ENCODE results near the gene CCDC78. TPM values are rescaled to one million over a fixed set of nuclear protein-coding genes. Genes with fewer than 3 reads are reported as not detected.

The CCDC78 gene
- total RNA-seq, 1 experiment from 2014 or later = 20.2 TPM

DNA sequence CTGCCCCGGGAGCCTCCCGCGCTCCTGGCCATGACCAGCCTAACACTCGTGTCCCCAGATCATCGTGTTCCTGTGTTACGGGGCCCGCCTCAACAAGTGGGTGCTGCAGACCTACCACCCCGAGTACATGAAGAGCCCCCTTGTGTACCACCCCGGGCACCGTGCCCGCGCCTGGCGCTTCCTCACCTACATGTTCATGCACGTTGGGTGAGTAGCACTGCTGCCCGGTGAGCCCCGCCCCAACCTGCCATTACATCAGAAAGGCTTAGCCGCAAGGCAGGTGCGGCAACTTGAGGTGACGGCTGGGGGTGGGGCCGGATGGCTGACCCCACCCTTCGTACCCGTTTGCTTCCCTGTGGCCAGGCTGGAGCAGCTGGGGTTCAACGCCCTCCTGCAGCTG lies 49.3 kb downstream of the CCDC78 start:
- TF ChIP-seq ZNF121 (CRISPR knock-in tag; IDR thresholded peaks at IDR 0.05) (no peak), FOXK1 (CRISPR knock-in tag; IDR thresholded peaks at IDR 0.05) (no peak), HMGA2 (CRISPR knock-in tag; IDR thresholded peaks at IDR 0.05) (no peak)
- TF ChIP-seq, protein P1, sequence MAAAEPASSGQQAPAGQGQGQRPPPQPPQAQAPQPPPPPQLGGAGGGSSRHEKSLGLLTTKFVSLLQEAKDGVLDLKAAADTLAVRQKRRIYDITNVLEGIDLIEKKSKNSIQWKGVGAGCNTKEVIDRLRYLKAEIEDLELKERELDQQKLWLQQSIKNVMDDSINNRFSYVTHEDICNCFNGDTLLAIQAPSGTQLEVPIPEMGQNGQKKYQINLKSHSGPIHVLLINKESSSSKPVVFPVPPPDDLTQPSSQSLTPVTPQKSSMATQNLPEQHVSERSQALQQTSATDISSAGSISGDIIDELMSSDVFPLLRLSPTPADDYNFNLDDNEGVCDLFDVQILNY (CRISPR knock-in tag; IDR thresholded peaks at IDR 0.05) = no peak
- TF ChIP-seq, protein P2, sequence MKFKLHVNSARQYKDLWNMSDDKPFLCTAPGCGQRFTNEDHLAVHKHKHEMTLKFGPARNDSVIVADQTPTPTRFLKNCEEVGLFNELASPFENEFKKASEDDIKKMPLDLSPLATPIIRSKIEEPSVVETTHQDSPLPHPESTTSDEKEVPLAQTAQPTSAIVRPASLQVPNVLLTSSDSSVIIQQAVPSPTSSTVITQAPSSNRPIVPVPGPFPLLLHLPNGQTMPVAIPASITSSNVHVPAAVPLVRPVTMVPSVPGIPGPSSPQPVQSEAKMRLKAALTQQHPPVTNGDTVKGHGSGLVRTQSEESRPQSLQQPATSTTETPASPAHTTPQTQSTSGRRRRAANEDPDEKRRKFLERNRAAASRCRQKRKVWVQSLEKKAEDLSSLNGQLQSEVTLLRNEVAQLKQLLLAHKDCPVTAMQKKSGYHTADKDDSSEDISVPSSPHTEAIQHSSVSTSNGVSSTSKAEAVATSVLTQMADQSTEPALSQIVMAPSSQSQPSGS (CRISPR knock-in tag; IDR thresholded peaks at IDR 0.05; ENCODE audit: borderline replicate concordance, low read depth) = no peak
- TF ChIP-seq, protein P3, sequence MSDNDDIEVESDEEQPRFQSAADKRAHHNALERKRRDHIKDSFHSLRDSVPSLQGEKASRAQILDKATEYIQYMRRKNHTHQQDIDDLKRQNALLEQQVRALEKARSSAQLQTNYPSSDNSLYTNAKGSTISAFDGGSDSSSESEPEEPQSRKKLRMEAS (CRISPR knock-in tag; IDR thresholded peaks at IDR 0.05) = no peak
- CTCF ChIA-PET = interaction anchor here (0.5 to 2.8 kb wide), 8 partner anchors 9 to 1240 kb away, joined by 3 to 11 read pairs (median 6); partner anchors contain the start of gene RHOT2
- Mint-ChIP-seq H3K4me1 (peaks cover 24% of the 10 kb centered on the region), H3K27ac (no peak overlapping the region), H3K36me3 (peaks cover 14% of the 10 kb centered on the region), H3K27me3 (ENCODE audit: low read depth) (no peaks in the 10 kb centered on the region), H3K9me3 (no peaks in the 10 kb centered on the region), H3K4me3 (no peak overlapping the region; the same call in 1 of the 2 replicates)
- no peak for DNase-seq (ENCODE audit: low spot score)
- POLR2A ChIA-PET = interaction anchor here (1.1 kb wide), 1 partner anchor 92 kb away, joined by 3 read pairs; no protein-coding TSS in a partner anchor
- no peak for ATAC-seq

DNA sequence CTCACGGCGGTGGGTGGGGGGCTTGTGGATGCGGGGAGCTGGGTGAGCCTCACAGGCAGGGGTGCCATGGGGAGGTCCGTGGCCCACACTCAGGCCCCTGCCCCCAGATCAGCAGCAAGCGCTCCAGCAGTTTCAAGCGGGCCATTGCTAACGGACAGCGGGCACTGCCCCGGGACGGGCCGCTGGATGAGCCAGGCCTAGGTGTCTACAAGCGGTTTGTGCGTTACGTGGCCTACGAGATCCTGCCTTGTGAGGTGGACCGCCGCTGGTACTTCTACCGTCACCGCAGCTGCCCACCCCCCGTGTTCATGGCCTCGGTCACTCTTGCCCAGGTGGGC lies 49.7 kb downstream of the CCDC78 start:
- ChIA-PET CTCF (interaction anchor here (0.5 to 2.8 kb wide), 12 partner anchors 9 to 1240 kb away, joined by 3 to 16 read pairs (median 6); partner anchors contain the start of genes RHOT2, WDR24 and WDR90), POLR2A (interaction anchor here (1.1 kb wide), 1 partner anchor 91 kb away, joined by 3 read pairs; no protein-coding TSS in a partner anchor)
- peaks cover 21% of the 10 kb centered on the region for H3K4me1 Mint-ChIP-seq
- no peaks in the 10 kb centered on the region for H3K27me3 Mint-ChIP-seq (ENCODE audit: low read depth)
- no peak for ATAC-seq
- no peak for DNase-seq (ENCODE audit: low spot score)
- H3K9me3 Mint-ChIP-seq = no peaks in the 10 kb centered on the region
- H3K36me3 Mint-ChIP-seq = peaks cover 10% of the 10 kb centered on the region
- no peak overlapping the region; the same call in 1 of the 2 replicates for H3K4me3 Mint-ChIP-seq
- TF ChIP-seq NR1H2 (CRISPR knock-in tag; IDR thresholded peaks at IDR 0.05) (no peak), GTF2I (CRISPR knock-in tag; conservative IDR thresholded peaks at IDR 0.05) (no peak), ZNF416 (CRISPR knock-in tag; IDR thresholded peaks at IDR 0.05) (no peak), ZNF232 (CRISPR knock-in tag; IDR thresholded peaks at IDR 0.05) (no peak), TEAD4 (CRISPR knock-in tag; IDR thresholded peaks at IDR 0.05) (no peak), MXD4 (CRISPR knock-in tag; IDR thresholded peaks at IDR 0.05; ENCODE audit: borderline replicate concordance) (no peak), SMAD4 (CRISPR knock-in tag; IDR thresholded peaks at IDR 0.05) (no peak), ZNF219 (CRISPR knock-in tag; IDR thresholded peaks at IDR 0.05; ENCODE audit: borderline replicate concordance) (no peak), JAZF1 (CRISPR knock-in tag; IDR thresholded peaks at IDR 0.05) (no peak), JUN (CRISPR knock-in tag; IDR thresholded peaks at IDR 0.05) (no peak), KAT7 (CRISPR knock-in tag; IDR thresholded peaks at IDR 0.05; ENCODE audit: borderline replicate concordance) (no peak), IRF2 (CRISPR knock-in tag; IDR thresholded peaks at IDR 0.05; ENCODE audit: borderline replicate concordance, low read depth) (no peak), CREB1 (CRISPR knock-in tag; IDR thresholded peaks at IDR 0.05) (no peak), TP53 (CRISPR knock-in tag; IDR thresholded peaks at IDR 0.05) (no peak), PRRX2 (CRISPR knock-in tag; IDR thresholded peaks at IDR 0.05) (no peak), ZBTB21 (CRISPR knock-in tag; IDR thresholded peaks at IDR 0.05; ENCODE audit: borderline replicate concordance) (no peak)
- TF ChIP-seq, protein P4, sequence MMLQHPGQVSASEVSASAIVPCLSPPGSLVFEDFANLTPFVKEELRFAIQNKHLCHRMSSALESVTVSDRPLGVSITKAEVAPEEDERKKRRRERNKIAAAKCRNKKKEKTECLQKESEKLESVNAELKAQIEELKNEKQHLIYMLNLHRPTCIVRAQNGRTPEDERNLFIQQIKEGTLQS (CRISPR knock-in tag; conservative IDR thresholded peaks at IDR 0.05) = no peak
- TF ChIP-seq, protein P5, sequence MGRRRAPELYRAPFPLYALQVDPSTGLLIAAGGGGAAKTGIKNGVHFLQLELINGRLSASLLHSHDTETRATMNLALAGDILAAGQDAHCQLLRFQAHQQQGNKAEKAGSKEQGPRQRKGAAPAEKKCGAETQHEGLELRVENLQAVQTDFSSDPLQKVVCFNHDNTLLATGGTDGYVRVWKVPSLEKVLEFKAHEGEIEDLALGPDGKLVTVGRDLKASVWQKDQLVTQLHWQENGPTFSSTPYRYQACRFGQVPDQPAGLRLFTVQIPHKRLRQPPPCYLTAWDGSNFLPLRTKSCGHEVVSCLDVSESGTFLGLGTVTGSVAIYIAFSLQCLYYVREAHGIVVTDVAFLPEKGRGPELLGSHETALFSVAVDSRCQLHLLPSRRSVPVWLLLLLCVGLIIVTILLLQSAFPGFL (CRISPR knock-in tag; IDR thresholded peaks at IDR 0.05; ENCODE audit: borderline replicate concordance) = no peak
- TF ChIP-seq, protein P6, sequence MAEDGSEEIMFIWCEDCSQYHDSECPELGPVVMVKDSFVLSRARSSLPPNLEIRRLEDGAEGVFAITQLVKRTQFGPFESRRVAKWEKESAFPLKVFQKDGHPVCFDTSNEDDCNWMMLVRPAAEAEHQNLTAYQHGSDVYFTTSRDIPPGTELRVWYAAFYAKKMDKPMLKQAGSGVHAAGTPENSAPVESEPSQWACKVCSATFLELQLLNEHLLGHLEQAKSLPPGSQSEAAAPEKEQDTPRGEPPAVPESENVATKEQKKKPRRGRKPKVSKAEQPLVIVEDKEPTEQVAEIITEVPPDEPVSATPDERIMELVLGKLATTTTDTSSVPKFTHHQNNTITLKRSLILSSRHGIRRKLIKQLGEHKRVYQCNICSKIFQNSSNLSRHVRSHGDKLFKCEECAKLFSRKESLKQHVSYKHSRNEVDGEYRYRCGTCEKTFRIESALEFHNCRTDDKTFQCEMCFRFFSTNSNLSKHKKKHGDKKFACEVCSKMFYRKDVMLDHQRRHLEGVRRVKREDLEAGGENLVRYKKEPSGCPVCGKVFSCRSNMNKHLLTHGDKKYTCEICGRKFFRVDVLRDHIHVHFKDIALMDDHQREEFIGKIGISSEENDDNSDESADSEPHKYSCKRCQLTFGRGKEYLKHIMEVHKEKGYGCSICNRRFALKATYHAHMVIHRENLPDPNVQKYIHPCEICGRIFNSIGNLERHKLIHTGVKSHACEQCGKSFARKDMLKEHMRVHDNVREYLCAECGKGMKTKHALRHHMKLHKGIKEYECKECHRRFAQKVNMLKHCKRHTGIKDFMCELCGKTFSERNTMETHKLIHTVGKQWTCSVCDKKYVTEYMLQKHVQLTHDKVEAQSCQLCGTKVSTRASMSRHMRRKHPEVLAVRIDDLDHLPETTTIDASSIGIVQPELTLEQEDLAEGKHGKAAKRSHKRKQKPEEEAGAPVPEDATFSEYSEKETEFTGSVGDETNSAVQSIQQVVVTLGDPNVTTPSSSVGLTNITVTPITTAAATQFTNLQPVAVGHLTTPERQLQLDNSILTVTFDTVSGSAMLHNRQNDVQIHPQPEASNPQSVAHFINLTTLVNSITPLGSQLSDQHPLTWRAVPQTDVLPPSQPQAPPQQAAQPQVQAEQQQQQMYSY (CRISPR knock-in tag; IDR thresholded peaks at IDR 0.05) = no peak
- TF ChIP-seq, protein P7, sequence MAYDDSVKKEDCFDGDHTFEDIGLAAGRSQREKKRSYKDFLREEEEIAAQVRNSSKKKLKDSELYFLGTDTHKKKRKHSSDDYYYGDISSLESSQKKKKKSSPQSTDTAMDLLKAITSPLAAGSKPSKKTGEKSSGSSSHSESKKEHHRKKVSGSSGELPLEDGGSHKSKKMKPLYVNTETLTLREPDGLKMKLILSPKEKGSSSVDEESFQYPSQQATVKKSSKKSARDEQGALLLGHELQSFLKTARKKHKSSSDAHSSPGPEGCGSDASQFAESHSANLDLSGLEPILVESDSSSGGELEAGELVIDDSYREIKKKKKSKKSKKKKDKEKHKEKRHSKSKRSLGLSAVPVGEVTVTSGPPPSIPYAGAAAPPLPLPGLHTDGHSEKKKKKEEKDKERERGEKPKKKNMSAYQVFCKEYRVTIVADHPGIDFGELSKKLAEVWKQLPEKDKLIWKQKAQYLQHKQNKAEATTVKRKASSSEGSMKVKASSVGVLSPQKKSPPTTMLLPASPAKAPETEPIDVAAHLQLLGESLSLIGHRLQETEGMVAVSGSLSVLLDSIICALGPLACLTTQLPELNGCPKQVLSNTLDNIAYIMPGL (CRISPR knock-in tag; IDR thresholded peaks at IDR 0.05) = no peak
- no peak overlapping the region for H3K27ac Mint-ChIP-seq

All from WTC11 (cell line).